ENCODE data around the gene VGLL2. TPM values are rescaled to one million over a fixed set of nuclear protein-coding genes. Genes with fewer than 3 reads are reported as not detected.

The VGLL2 gene
- total and polyA plus RNA-seq, 2 donors (not counting 3 experiments of a cell fraction or from before 2014, with no cell fraction given) = not detected

DNA sequence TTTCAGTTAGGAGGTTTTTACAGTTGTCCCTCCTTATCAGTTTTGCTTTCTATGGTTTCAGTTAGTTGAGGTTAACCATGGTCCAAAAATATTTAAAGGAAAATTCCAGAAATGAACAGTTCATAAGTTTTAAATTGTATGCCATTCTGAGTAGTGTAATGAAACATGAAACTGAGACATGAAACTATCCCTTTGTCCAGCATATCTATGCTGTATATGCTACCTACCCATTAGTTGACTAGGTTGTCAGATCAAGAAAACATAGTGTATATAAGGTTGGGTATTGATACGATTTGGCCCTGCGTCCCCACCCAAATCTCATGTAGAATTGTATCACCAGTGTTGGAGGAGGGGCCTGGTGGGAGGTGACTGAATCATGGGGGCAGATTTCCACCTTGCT, 39.1 kb downstream of the VGLL2 start:
- ChIA-PET POLR2A (no interaction called here), CTCF (no interaction called here)
- FAIRE-seq = no peak

More for the DNA sequence above, 39.1 kb downstream of the VGLL2 start:
- Histone ChIP-seq H3K9ac (replicated peaks; ENCODE audit: extremely low read depth, insufficient read depth, low read length) (no peak overlapping the region), H3K79me2 (ENCODE audit: control insufficient read depth, insufficient read depth, low read length) (no peaks in the 10 kb centered on the region), H3K9me3 (replicated peaks; ENCODE audit: control insufficient read depth, insufficient read depth, low read length) (no peaks in the 10 kb centered on the region), H3K36me3 (ENCODE audit: control insufficient read depth in 2 of 2, extremely low read depth in 1 of 2, insufficient read depth in 2 of 2, low read length in 2 of 2) (no peaks in the 10 kb centered on the region), H3K4me1 (ENCODE audit: control insufficient read depth, extremely low read depth, insufficient read depth, low read length) (no peaks in the 10 kb centered on the region), H3K27ac (ENCODE audit: insufficient read depth, low read depth, low read length) (no peak overlapping the region), H3K27me3 (ENCODE audit: control insufficient read depth in 2 of 2, insufficient read depth in 2 of 2, low read length in 2 of 2) (no peaks in the 10 kb centered on the region), H3K9me1 (replicated peaks; ENCODE audit: control insufficient read depth, extremely low read depth, insufficient read depth, low read length) (no peaks in the 10 kb centered on the region), H3K4me2 (ENCODE audit: insufficient read depth, low read length) (no peak overlapping the region), H4K20me1 (replicated peaks; ENCODE audit: control insufficient read depth, extremely low read depth, insufficient read depth, low read length) (no peaks in the 10 kb centered on the region), H2AFZ (ENCODE audit: low read depth, low read length) (no peak overlapping the region), H3K4me3 (replicated peaks in 1 of 3; ENCODE audit: insufficient read depth in 1 of 3, low read depth in 1 of 3, low read length in 3 of 3) (no peak overlapping the region)
- TF ChIP-seq FOS (IDR thresholded peaks at IDR 0.05; ENCODE audit: borderline replicate concordance, insufficient read depth, low read length) (no peak), POLR2AphosphoS5 (IDR thresholded peaks at IDR 0.05; ENCODE audit: insufficient read depth, low read depth, low read length) (no peak), POLR2A (IDR thresholded peaks at IDR 0.05; ENCODE audit: low read depth, low read length) (no peak), JUN (IDR thresholded peaks at IDR 0.05; ENCODE audit: borderline replicate concordance, insufficient read depth, insufficient read length, low read depth) (no peak), MYC (IDR thresholded peaks at IDR 0.05; ENCODE audit: low read depth, low read length) (no peak), GATA2 (IDR thresholded peaks at IDR 0.05; ENCODE audit: insufficient read depth, insufficient read length, low read depth, low read length) (no peak), EZH2 (IDR thresholded peaks at IDR 0.05; ENCODE audit: borderline replicate concordance, low read depth, low read length, severe bottlenecking) (no peak)
- TF ChIP-seq, protein P1, sequence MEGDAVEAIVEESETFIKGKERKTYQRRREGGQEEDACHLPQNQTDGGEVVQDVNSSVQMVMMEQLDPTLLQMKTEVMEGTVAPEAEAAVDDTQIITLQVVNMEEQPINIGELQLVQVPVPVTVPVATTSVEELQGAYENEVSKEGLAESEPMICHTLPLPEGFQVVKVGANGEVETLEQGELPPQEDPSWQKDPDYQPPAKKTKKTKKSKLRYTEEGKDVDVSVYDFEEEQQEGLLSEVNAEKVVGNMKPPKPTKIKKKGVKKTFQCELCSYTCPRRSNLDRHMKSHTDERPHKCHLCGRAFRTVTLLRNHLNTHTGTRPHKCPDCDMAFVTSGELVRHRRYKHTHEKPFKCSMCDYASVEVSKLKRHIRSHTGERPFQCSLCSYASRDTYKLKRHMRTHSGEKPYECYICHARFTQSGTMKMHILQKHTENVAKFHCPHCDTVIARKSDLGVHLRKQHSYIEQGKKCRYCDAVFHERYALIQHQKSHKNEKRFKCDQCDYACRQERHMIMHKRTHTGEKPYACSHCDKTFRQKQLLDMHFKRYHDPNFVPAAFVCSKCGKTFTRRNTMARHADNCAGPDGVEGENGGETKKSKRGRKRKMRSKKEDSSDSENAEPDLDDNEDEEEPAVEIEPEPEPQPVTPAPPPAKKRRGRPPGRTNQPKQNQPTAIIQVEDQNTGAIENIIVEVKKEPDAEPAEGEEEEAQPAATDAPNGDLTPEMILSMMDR (IDR thresholded peaks at IDR 0.05; ENCODE audit: extremely low read depth in 1 of 2, insufficient read depth in 1 of 2, low read depth in 1 of 2, low read length in 2 of 2) = no peak
- TF ChIP-seq, protein P2, sequence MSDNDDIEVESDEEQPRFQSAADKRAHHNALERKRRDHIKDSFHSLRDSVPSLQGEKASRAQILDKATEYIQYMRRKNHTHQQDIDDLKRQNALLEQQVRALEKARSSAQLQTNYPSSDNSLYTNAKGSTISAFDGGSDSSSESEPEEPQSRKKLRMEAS (IDR thresholded peaks at IDR 0.05; ENCODE audit: insufficient read depth, insufficient read length) = no peak
- intact Hi-C loops (cut with micrococcal nuclease) = no loop called here
- BruUV-seq (replicated peaks) = no TSS peak
- dilution Hi-C loops (cut with MboI; ENCODE audit: extremely low pct_ligation_motif_present, low sequenced_read_pairs) = no loop called here
- no peak for DNase-seq (ENCODE audit: low read depth, low spot score)
